ENCODE data around the gene SLC6A13.
"Not testable (repeated sequence)": the region's sequence is repeated elsewhere in the genome, so short reads cannot be mapped to it uniquely, and the experiment has no call there.

The SLC6A13 gene

GRCh38 chr12:197911-198695 is 64.5 kb downstream of the SLC6A13 start:
- no peak for DNase-seq (ENCODE audit: low spot score)

- no peak for DNase-seq (ENCODE audit: low spot score)
Observed at GRCh38 chr12:197347-197746, 65.3 kb downstream of the SLC6A13 start.

GRCh38 chr12:196436-196835 is 66.2 kb downstream of the SLC6A13 start:
- DNase-seq (ENCODE audit: low spot score): no peak

- no peak for DNase-seq (ENCODE audit: low spot score)
Observed at GRCh38 chr12:195951-196350, 66.7 kb downstream of the SLC6A13 start.

GRCh38 chr12:195156-195555 is 67.5 kb downstream of the SLC6A13 start:
- DNase-seq (ENCODE audit: low spot score): no peak

- no peak for DNase-seq (ENCODE audit: low spot score)
Observed at GRCh38 chr12:194276-194675, 68.4 kb downstream of the SLC6A13 start.

- no peak for DNase-seq (ENCODE audit: low spot score)
Observed at GRCh38 chr12:193261-193660, 69.4 kb downstream of the SLC6A13 start.

GRCh38 chr12:191541-191940 is 71.1 kb downstream of the SLC6A13 start:
- DNase-seq (ENCODE audit: low spot score): no peak

- DNase-seq (ENCODE audit: low spot score): no peak
Observed at GRCh38 chr12:190881-191280, 71.8 kb downstream of the SLC6A13 start.

- DNase-seq (ENCODE audit: low spot score): no peak
Observed at GRCh38 chr12:189622-189962, 73.0 kb downstream of the SLC6A13 start.

- no peak for DNase-seq (ENCODE audit: low spot score)
Observed at GRCh38 chr12:188910-189621, 73.6 kb downstream of the SLC6A13 start.

GRCh38 chr12:187986-188909 is 74.4 kb downstream of the SLC6A13 start:
- not testable (repeated sequence) for DNase-seq (ENCODE audit: low spot score)

GRCh38 chr12:186006-186625 is 76.5 kb downstream of the SLC6A13 start:
- no peak for DNase-seq (ENCODE audit: low spot score)

GRCh38 chr12:185576-185955 is 77.1 kb downstream of the SLC6A13 start:
- DNase-seq (ENCODE audit: low spot score): no peak

- no peak for DNase-seq (ENCODE audit: low spot score)
Observed at GRCh38 chr12:184811-185575, 77.6 kb downstream of the SLC6A13 start.

GRCh38 chr12:182381-182892 is 80.2 kb downstream of the SLC6A13 start:
- DNase-seq (ENCODE audit: low spot score): no peak

GRCh38 chr12:181921-182320 is 80.7 kb downstream of the SLC6A13 start:
- DNase-seq (ENCODE audit: low spot score): no peak

GRCh38 chr12:180445-180844 is 82.2 kb downstream of the SLC6A13 start:
- DNase-seq (ENCODE audit: low spot score): no peak

GRCh38 chr12:179885-180284 is 82.8 kb downstream of the SLC6A13 start:
- DNase-seq (ENCODE audit: low spot score): no peak

- no peak for DNase-seq (ENCODE audit: low spot score)
Observed at GRCh38 chr12:179131-179884, 83.3 kb downstream of the SLC6A13 start.

- no peak for DNase-seq (ENCODE audit: low spot score)
Observed at GRCh38 chr12:178829-179109, 83.9 kb downstream of the SLC6A13 start.

Data from NAMALWA (cell line).